GM21390 (cell line): Measurements from ENCODE around the gene SLC39A5.
"Not testable (repeated sequence)": the region's sequence is repeated elsewhere in the genome, so short reads cannot be mapped to it uniquely, and the experiment has no call there.

Experiments used
- ATAC-seq: cut with Tn5 transposase; IDR thresholded peaks from one replicate; pipeline ENCODE4 v1.9.1; 2021; ENCODE audit not compliant: unreplicated experiment

Gene SLC39A5

GRCh38 chr12:56243731-56244181 is 13.9 kb downstream of the SLC39A5 start:
- no peak for ATAC-seq

- ATAC-seq: no peak
Observed at GRCh38 chr12:56244494-56244893, 14.6 kb downstream of the SLC39A5 start.

- no peak for ATAC-seq
Observed at GRCh38 chr12:56247923-56248322, 18.1 kb downstream of the SLC39A5 start.

GRCh38 chr12:56248711-56249110 is 18.9 kb downstream of the SLC39A5 start:
- no peak for ATAC-seq

- no peak for ATAC-seq
Observed at GRCh38 chr12:56252649-56253048, 22.8 kb downstream of the SLC39A5 start.

GRCh38 chr12:56253091-56253490 is 23.2 kb downstream of the SLC39A5 start:
- ATAC-seq: no peak

- no peak for ATAC-seq
Observed at GRCh38 chr12:56255671-56256070, 25.8 kb downstream of the SLC39A5 start.

GRCh38 chr12:56256326-56256960 is 26.6 kb downstream of the SLC39A5 start:
- ATAC-seq: no peak

GRCh38 chr12:56257071-56257470 is 27.2 kb downstream of the SLC39A5 start:
- ATAC-seq: no peak

GRCh38 chr12:56257491-56258067 is 27.7 kb downstream of the SLC39A5 start:
- peak; percentile 15 for ATAC-seq

GRCh38 chr12:56258068-56258819 is 28.4 kb downstream of the SLC39A5 start, which contains the start of gene ANKRD52:
Gene ANKRD52, minus strand, starts transcription at chr12:56258384. Its CDS starts 115 bp downstream, at chr12:56258269.
- ATAC-seq: peak; percentile 88

- no peak for ATAC-seq
Observed at GRCh38 chr12:56258820-56259183, 29.0 kb downstream of the SLC39A5 start.

GRCh38 chr12:56260380-56260779 is 30.5 kb downstream of the SLC39A5 start:
- ATAC-seq: no peak

GRCh38 chr12:56260921-56261320 is 31.1 kb downstream of the SLC39A5 start:
- no peak for ATAC-seq

- ATAC-seq: no peak
Observed at GRCh38 chr12:56261503-56262232, 31.8 kb downstream of the SLC39A5 start.

- not testable (repeated sequence) for ATAC-seq
Observed at GRCh38 chr12:56262955-56263354, 33.1 kb downstream of the SLC39A5 start.

GRCh38 chr12:56266068-56266692 is 36.3 kb downstream of the SLC39A5 start:
- ATAC-seq: not testable (repeated sequence)

GRCh38 chr12:56266693-56267442 is 37.0 kb downstream of the SLC39A5 start, which contains the start of gene COQ10A:
Gene COQ10A, plus strand, starts transcription at chr12:56266942. Its CDS starts 177 bp downstream, at chr12:56267119.
- peak; percentile 90 for ATAC-seq

- ATAC-seq: peak; percentile 14
Observed at GRCh38 chr12:56267443-56268071, 37.7 kb downstream of the SLC39A5 start.

- no peak for ATAC-seq
Observed at GRCh38 chr12:56271031-56271430, 41.2 kb downstream of the SLC39A5 start.
